Neuronal stem cell (in vitro differentiated cells): ENCODE measurements around the gene AAR2.

Experiments
- DNase-seq: peaks from one replicate; pipeline ENCODE4 v3.0.0-alpha.2; 2013; ENCODE audit warnings: low spot score
- H2AFZ ChIP-seq: one replicate; pipeline ENCODE4 v1.6.1; 2013; ENCODE audit warnings: mild to moderate bottlenecking, low read length, inconsistent platforms
- H2AK5ac ChIP-seq: 2 replicates; pipeline ENCODE4 v1.6.1; 2013; ENCODE audit warnings: low read depth, mild to moderate bottlenecking, inconsistent platforms, low read length, moderate library complexity, mixed read lengths
- H2BK120ac ChIP-seq: 2 replicates; pipeline ENCODE4 v1.6.1; 2013; ENCODE audit warnings: low read depth, mild to moderate bottlenecking, inconsistent platforms, low read length, moderate library complexity, mixed read lengths
- H2BK12ac ChIP-seq: one replicate; pipeline ENCODE4 v1.6.1; 2013; ENCODE audit warnings: low read length, inconsistent platforms
- H2BK15ac ChIP-seq: 2 replicates; pipeline ENCODE4 v1.6.1; 2013; ENCODE audit warnings: mild to moderate bottlenecking, low read length, inconsistent platforms, mixed read lengths
- H2BK5ac ChIP-seq: one replicate; pipeline ENCODE4 v1.6.1; 2013; ENCODE audit warnings: inconsistent platforms, mild to moderate bottlenecking, low read length, moderate library complexity
- H3K14ac ChIP-seq: one replicate; pipeline ENCODE4 v1.6.1; 2013; ENCODE audit warnings: low read length, inconsistent platforms
- H3K18ac ChIP-seq: 2 replicates; pipeline ENCODE4 v1.6.1; 2013; ENCODE audit warnings: low read length, inconsistent platforms
- H3K23ac ChIP-seq: 2 replicates; pipeline ENCODE4 v1.6.1; 2013; ENCODE audit warnings: low read depth, mild to moderate bottlenecking, mixed read lengths, low read length, inconsistent platforms; ENCODE audit not compliant: poor library complexity
- H3K27ac ChIP-seq: replicated peaks from 3 replicates; pipeline ENCODE4 v1.5.1; 2013; ENCODE audit warnings: low read length, inconsistent platforms
- H3K27me3 ChIP-seq, 3 experiments: 2 replicates each; pipeline ENCODE4 v1.6.1; 2013; ENCODE audit warnings: low read length in 3 of 3, mild to moderate bottlenecking in 2 of 3, inconsistent platforms in 1 of 3, low read depth in 1 of 3, mixed read lengths in 1 of 3, moderate library complexity in 1 of 3; ENCODE audit not compliant: control insufficient read depth in 3 of 3, insufficient read depth in 3 of 3
- H3K36me3 ChIP-seq, 2 donors: replicated peaks in 1 of 2; 2 replicates each; pipeline ENCODE4 v1.6.1; 2013; ENCODE audit warnings: low read length in 2 of 2; ENCODE audit not compliant: control insufficient read depth in 2 of 2, insufficient read depth in 2 of 2
- H3K4ac ChIP-seq: 2 replicates; pipeline ENCODE4 v1.6.1; 2013; ENCODE audit warnings: inconsistent platforms, mild to moderate bottlenecking, low read length, moderate library complexity
- H3K4me1 ChIP-seq, 2 donors: 1 replicate in 1 of 2; 2 replicates in 1 of 2; pipeline ENCODE4 v1.6.1; 2013; ENCODE audit warnings: low read length in 2 of 2, low read depth in 1 of 2; ENCODE audit not compliant: control insufficient read depth in 2 of 2, insufficient read depth in 1 of 2
- H3K4me2 ChIP-seq: one replicate; pipeline ENCODE4 v1.6.1; 2013; ENCODE audit warnings: mild to moderate bottlenecking, low read length, inconsistent platforms; ENCODE audit not compliant: insufficient read depth, poor library complexity, severe bottlenecking
- H3K4me3 ChIP-seq, 2 donors: 2 replicates each; pipeline ENCODE4 v1.5.1; 2013; ENCODE audit warnings: low read length in 2 of 2, mild to moderate bottlenecking in 2 of 2, inconsistent platforms in 1 of 2, moderate library complexity in 1 of 2
- H3K79me1 ChIP-seq: one replicate; pipeline ENCODE4 v1.6.1; 2013; ENCODE audit warnings: low read depth, mild to moderate bottlenecking, inconsistent platforms, low read length, moderate library complexity
- H3K9ac ChIP-seq: one replicate; pipeline ENCODE4 v1.6.1; 2013; ENCODE audit warnings: mild to moderate bottlenecking, low read depth, low read length, inconsistent platforms; ENCODE audit not compliant: poor library complexity
- H3K9me3 ChIP-seq, 2 donors: replicated peaks in 1 of 2; 2 replicates each; pipeline versions ENCODE3 to v1.6.1; 2013; ENCODE audit warnings: low read length in 2 of 2, mild to moderate bottlenecking in 2 of 2, inconsistent platforms in 1 of 2, low read depth in 1 of 2, mixed read lengths in 1 of 2, moderate library complexity in 1 of 2; ENCODE audit not compliant: control insufficient read depth in 2 of 2, insufficient read depth in 1 of 2
- H4K8ac ChIP-seq: one replicate; pipeline ENCODE4 v1.6.1; 2013; ENCODE audit warnings: low read depth, mild to moderate bottlenecking, inconsistent platforms, low read length, moderate library complexity
- H4K91ac ChIP-seq: one replicate; pipeline ENCODE4 v1.6.1; 2013; ENCODE audit warnings: low read length, low read depth, mild to moderate bottlenecking, inconsistent platforms; ENCODE audit not compliant: poor library complexity
- WGBS, 2 donors: extraction: QIAGEN DNeasy Blood & Tissue Kit; methylation state at CpG; one replicate each; pipeline ENCODE4 v1.1.7; 2013; ENCODE audit warnings: missing lambda C conversion rate in 2 of 2, mixed read lengths in 1 of 2; ENCODE audit not compliant: insufficient read length in 2 of 2, insufficient replicate concordance in 1 of 2; ENCODE audit errors: extremely low coverage in 2 of 2; 5-methylcytosine and 5-hydroxymethylcytosine counted together

The AAR2 gene

DNA sequence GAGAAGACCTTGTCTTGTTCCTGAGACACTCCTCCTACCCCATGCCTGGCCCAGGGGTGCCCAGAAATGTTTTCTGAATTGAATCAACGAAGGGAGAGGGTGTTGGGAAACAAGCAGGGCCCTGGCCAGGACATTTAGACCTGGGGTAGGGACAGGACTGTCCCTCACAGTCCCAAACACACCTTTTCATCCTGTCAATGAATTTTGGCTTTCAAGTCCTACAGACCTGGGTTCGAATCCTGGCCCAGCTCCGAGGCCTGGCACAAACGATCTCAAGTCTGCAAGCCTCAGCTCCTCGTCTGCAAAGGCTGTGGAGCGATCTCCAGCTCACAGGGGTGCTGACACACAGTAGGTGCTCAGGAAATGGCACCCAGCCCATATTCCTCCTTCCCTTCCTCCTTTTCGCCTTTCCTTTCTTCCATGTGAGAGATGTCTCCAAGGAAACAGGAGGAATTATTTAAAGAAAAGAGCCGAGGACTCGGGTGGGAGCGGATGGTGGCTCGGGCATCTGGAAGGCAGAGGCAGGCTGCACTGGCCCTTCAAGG lies 62.6 kb downstream of the AAR2 start:
- no peak overlapping the region for H4K8ac ChIP-seq
- H3K27me3 ChIP-seq = peaks cover 0 to 72% (median 2%) of the 10 kb centered on the region in 3 experiments
- DNase-seq = no peak
- H3K36me3 ChIP-seq = no peaks in the 10 kb centered on the region
- H3K27ac ChIP-seq = no peak overlapping the region
- no peak overlapping the region for H4K91ac ChIP-seq
- H3K4ac ChIP-seq = no peak overlapping the region
- no peak overlapping the region for H3K14ac ChIP-seq
- H2AK5ac ChIP-seq = no peak overlapping the region
- no peak overlapping the region for H2AFZ ChIP-seq
- H2BK12ac ChIP-seq = no peak overlapping the region
- H3K4me1 ChIP-seq = no peaks in the 10 kb centered on the region
- H2BK15ac ChIP-seq = no peak overlapping the region
- H3K4me3 ChIP-seq = no peak overlapping the region
- no peak overlapping the region for H3K4me2 ChIP-seq
- no peak overlapping the region for H3K18ac ChIP-seq
- H2BK120ac ChIP-seq = no peak overlapping the region
- WGBS, 2 donors = no CpG with 5 or more reads among the region's 11 CpGs
- H3K23ac ChIP-seq = no peak overlapping the region
- no peak overlapping the region for H3K9ac ChIP-seq
- no peak overlapping the region for H2BK5ac ChIP-seq
- peaks cover 0 to 2% of the 10 kb centered on the region in 2 donors for H3K9me3 ChIP-seq
- no peaks in the 10 kb centered on the region for H3K79me1 ChIP-seq

DNA sequence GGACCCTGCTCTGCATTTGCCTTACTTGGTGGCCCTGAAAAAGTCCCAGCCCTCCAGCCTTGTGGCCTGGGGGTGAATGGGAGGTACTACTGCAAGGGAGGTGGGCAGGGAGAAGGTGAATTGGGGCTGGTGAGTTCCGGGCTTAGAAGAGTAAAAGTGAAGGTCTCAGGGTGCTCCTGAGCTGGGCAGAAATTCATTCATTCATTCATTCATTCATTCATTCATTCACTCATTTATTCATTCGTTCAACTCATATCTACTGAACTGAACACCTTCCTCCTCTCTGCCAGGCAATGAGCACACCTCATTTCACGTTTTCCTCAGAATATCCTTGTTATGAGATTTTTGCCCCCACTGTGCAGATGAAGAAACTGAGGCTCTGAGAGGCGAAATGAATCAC lies 63.2 kb downstream of the AAR2 start:
- no peak overlapping the region for H3K4ac ChIP-seq
- no peaks in the 10 kb centered on the region for H3K79me1 ChIP-seq
- H3K4me2 ChIP-seq = no peak overlapping the region
- H2AFZ ChIP-seq = no peak overlapping the region
- H4K91ac ChIP-seq = no peak overlapping the region
- no peak overlapping the region for H2BK5ac ChIP-seq
- no CpG with 5 or more reads among the region's 4 CpGs for WGBS, 2 donors
- no peak overlapping the region for H4K8ac ChIP-seq
- no peaks in the 10 kb centered on the region for H3K36me3 ChIP-seq
- H2BK15ac ChIP-seq = no peak overlapping the region
- no peak for DNase-seq
- H3K23ac ChIP-seq = no peak overlapping the region
- no peak overlapping the region for H2BK12ac ChIP-seq
- no peak overlapping the region for H3K14ac ChIP-seq
- no peaks in the 10 kb centered on the region for H3K4me1 ChIP-seq
- H3K27ac ChIP-seq = no peak overlapping the region
- no peak overlapping the region for H3K9ac ChIP-seq
- no peak overlapping the region for H2BK120ac ChIP-seq
- no peak overlapping the region for H3K18ac ChIP-seq
- no peak overlapping the region for H3K4me3 ChIP-seq
- H2AK5ac ChIP-seq = no peak overlapping the region
- H3K9me3 ChIP-seq = peaks cover 0 to 2% of the 10 kb centered on the region in 2 donors
- peaks cover 0 to 78% (median 2%) of the 10 kb centered on the region in 3 experiments for H3K27me3 ChIP-seq

DNA sequence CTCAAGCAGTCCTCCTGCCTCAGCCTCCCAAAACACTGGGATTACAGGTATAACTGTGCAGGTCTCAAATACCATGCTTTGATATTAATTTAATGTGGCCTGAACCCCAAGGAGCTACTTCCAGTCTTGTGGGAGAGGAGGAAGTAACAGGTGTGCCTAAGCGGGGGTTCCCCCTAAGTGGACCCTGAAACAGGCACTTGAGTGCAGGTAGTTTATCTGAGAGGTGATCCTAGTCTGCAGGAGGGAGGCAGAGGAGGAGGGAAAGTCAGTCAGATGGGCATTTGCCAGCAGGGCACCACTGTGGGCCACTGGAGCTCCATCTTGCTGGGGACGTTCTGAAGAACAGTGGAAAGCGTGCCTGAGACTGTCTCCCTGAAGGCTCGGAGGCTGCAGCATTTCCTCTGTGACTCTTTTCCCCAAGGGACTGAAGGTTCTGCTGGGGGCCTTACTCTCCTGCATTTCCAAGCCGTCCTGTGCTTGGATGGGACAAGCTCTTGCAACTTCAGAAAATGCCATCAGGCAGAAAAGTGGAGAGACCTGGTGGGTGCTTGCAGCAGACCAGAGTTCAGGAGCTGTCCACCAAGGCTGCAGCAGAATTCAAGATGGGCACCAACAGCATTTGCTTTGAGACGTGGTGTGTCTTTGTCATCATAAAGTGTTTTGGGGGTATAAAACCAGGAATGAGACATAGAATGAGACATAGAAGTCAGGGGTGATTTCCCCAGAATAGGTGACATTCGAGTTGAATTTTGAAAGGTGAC lies 65.3 kb downstream of the AAR2 start:
- H3K79me1 ChIP-seq = no peaks in the 10 kb centered on the region
- H2AK5ac ChIP-seq = no peak overlapping the region
- H3K4ac ChIP-seq = no peak overlapping the region
- H3K18ac ChIP-seq = no peak overlapping the region
- no peaks in the 10 kb centered on the region for H3K36me3 ChIP-seq
- H3K14ac ChIP-seq = no peak overlapping the region
- H2BK120ac ChIP-seq = no peak overlapping the region
- no peak overlapping the region for H2BK12ac ChIP-seq
- no peak overlapping the region for H3K23ac ChIP-seq
- H3K9me3 ChIP-seq = peaks cover 0 to 2% of the 10 kb centered on the region in 2 donors
- no peak for DNase-seq
- no peak overlapping the region for H3K9ac ChIP-seq
- H3K27me3 ChIP-seq = peaks cover 2 to 91% (median 15%) of the 10 kb centered on the region in 3 experiments
- no peak overlapping the region for H4K91ac ChIP-seq
- no peak overlapping the region for H4K8ac ChIP-seq
- no peak overlapping the region for H2BK15ac ChIP-seq
- H3K4me2 ChIP-seq = no peak overlapping the region
- H2AFZ ChIP-seq = no peak overlapping the region
- WGBS, 2 donors = no CpG with 5 or more reads among the region's 7 CpGs
- no peak overlapping the region for H2BK5ac ChIP-seq
- no peak overlapping the region for H3K4me3 ChIP-seq
- no peak overlapping the region for H3K27ac ChIP-seq
- peaks cover 2 to 5% of the 10 kb centered on the region in 2 donors for H3K4me1 ChIP-seq

DNA sequence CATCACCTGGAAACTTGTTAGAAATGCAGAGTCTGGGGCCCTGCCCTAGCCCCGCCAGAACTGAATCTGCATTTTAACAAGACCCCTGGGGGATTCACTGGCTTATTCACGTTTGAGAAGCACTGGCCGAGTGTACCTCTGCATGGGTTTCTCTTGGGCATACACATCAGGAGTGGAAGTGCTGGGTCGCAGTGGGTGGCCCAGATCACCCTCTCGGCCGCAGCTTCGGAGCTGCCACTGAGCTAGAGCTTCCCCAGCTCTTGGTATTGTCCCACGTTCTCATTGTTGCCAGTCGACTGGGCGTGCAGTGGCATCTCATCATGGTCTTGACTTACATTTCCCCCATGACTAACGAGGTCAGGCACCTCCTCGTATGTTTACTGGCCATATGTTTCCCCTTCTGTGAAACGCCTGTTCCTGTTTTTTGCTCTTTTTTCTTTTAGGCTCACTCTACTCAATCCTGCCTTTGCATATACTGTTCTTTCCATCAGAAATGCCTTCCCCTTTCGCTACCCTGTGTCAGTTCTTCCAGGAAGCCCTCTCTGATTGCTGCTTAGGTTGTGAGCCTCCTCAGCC lies 66.8 kb downstream of the AAR2 start:
- no peak overlapping the region for H3K4ac ChIP-seq
- H3K18ac ChIP-seq = no peak overlapping the region
- WGBS, 2 donors = no CpG with 5 or more reads among the region's 14 CpGs
- no peak overlapping the region for H4K91ac ChIP-seq
- H2AFZ ChIP-seq = no peak overlapping the region
- no peak overlapping the region for H2BK5ac ChIP-seq
- H3K4me3 ChIP-seq = no peak overlapping the region
- no peak overlapping the region for H2AK5ac ChIP-seq
- no peak overlapping the region for H3K14ac ChIP-seq
- H3K23ac ChIP-seq = no peak overlapping the region
- H3K36me3 ChIP-seq = no peaks in the 10 kb centered on the region
- H3K27ac ChIP-seq = no peak overlapping the region
- DNase-seq = no peak
- H3K4me1 ChIP-seq = peaks cover 4 to 11% of the 10 kb centered on the region in 2 donors
- H3K9ac ChIP-seq = no peak overlapping the region
- no peak overlapping the region for H3K4me2 ChIP-seq
- no peak overlapping the region for H4K8ac ChIP-seq
- H2BK15ac ChIP-seq = no peak overlapping the region
- no peaks in the 10 kb centered on the region for H3K79me1 ChIP-seq
- no peak overlapping the region for H2BK12ac ChIP-seq
- peaks cover 7 to 94% (median 30%) of the 10 kb centered on the region in 3 experiments for H3K27me3 ChIP-seq
- no peak overlapping the region for H2BK120ac ChIP-seq
- no peaks in the 10 kb centered on the region for H3K9me3 ChIP-seq
